Embryonic facial prominence (tissue), 1 donor: ENCODE measurements around the gene RFC4.
A peak's percentile ranks its signal among the peaks of the same experiment; 100 is the strongest.

Experiments
- DNase-seq: peaks from one replicate; pipeline ENCODE4 v3.0.0-alpha.2; 2016; ENCODE audit errors: extremely low spot score

The RFC4 gene

DNA sequence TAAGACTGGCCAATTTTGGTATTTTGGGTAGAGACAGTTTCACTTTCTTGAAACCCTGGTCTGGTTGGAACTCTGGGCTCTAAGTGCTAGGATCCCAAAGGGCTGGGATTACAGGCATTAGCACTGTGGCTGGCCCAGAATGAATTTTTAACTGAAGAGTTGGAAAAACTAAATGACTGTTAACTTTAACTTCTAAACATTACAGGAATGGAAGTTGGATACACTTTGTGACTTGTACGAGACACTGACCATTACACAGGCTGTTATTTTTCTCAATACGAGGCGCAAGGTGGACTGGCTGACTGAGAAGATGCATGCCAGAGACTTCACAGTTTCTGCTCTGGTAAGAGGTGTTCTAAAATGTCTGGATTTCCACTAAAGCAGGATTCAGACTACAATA, 19.4 kb downstream of the RFC4 start:
- DNase-seq: no peak

DNA sequence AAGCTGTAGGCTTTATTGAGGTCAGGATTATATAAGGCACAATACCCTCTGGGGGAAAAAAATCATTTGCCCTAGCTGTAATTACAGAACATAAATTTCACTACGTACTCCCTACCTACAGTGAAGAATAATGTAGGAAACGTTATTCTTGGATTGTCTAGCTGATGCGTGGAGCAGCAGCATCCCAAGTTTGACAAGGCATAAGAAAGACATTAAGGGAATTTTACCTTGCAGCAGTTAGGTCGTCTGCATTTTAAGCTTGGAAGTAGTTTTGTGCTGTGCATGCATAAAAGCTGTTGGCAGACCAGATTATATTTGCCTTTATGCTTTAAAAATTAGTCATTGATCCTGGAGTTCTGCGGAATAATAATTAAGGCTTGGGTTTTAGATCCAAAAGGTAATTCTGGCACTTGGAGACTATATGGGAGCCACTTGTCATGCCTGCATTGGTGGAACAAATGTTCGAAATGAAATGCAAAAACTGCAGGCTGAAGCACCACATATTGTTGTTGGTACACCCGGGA, 20.7 kb downstream of the RFC4 start:
- DNase-seq: no peak

DNA sequence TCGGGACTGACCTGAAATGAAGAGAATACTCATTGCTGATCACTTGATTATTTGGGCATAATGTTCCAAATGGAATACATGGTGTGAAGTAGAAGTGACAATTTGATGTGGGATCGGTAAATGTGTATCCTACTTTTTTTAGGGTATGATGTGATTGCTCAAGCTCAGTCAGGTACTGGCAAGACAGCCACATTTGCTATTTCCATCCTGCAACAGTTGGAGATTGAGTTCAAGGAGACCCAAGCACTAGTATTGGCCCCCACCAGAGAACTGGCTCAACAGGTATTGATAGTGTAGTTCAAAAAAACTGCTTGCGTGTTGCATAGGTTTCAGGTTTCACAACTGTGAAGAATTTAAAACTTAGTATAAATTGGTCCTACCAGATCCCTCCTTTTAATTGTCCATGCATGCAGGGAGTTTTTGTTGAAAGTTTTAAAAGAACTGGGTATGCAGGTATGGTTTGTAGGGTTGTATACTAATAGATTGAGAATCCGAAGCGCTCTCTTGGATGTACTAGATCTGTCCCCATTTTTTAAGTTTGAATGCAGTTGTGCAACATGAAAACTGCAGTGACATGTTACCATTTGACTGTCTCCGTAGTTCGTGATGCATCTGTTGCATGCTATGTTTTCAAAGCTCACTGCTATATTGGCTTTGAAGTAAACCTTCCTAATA, 21.3 kb downstream of the RFC4 start:
- DNase-seq: no peak

DNA sequence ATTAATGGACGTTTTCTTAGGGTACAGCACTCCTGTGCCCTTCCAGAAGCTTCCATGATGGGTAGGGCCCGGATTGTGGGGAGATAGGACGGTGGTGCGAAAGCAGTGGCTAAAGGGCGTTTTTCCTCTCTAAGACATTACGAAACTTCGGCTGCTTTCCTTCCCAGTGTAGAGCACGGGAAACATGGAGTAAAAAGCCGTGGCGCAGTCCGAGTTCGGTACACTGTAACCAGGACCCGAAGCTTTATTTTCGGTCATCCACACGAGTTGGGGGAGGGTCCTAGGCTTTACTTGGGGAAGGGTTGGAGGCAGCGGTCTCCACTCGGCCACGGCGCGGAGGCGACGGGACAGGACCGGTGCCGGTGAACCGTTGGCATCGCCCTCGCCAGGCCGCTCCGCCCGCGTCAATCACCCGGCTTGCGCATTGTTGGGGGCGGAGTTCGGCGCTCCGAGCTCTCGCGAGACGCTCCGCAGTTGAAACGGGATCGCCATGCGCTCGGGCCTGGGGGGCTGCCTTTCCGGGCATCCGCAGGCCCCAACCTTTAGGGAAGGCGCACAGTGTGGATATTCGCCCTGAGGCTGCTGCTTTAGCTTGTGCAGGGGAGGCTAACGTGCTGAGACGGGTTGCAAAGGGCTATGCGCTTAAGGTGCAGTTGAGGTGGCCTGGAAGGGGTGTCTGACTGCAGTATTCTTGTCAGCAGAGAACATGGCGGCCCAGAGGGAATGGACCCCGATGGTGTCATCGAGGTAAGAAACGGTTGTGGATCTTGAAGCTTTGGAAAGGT, 22.4 kb downstream of the RFC4 start:
- DNase-seq: peak; percentile 20

DNA sequence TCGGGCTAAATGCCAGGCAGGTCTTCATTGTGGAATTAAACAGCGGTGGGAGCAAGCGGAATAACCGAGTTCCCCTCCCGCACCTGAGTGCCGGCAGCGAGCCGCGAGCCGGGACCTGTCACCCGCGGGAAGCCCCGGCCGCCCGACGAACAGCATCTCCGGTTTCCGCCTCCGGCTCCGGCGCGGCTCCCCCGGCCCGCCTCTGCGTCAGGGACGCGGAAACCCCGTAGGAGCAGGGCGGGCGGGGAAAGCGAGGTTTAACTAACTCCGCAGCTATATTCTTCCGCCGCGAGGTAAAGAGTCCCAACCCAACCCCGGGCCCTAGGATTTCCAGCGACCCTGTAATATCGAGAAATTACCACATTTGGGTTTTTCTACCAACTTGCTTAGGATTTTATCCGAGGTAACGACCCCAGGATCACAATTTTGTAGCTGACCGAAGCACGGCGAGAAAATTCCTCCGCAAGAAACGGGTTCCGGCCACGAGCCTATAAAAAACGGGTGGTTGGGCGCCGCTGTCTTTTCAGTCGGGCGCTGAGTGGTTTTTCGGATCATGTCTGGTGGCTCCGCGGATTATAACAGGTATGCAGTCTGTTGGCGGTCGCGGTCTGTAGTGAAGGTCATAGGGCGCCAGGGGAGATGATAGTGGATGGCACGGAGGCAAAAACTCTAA, 23.1 kb downstream of the RFC4 start, which contains the start of gene EIF4A2:
Gene EIF4A2 (plus strand): TSS at position 520 of the 673 bp plus-strand sequence. CDS start 34 bp downstream, at position 554.
- DNase-seq: peak; percentile 89

DNA sequence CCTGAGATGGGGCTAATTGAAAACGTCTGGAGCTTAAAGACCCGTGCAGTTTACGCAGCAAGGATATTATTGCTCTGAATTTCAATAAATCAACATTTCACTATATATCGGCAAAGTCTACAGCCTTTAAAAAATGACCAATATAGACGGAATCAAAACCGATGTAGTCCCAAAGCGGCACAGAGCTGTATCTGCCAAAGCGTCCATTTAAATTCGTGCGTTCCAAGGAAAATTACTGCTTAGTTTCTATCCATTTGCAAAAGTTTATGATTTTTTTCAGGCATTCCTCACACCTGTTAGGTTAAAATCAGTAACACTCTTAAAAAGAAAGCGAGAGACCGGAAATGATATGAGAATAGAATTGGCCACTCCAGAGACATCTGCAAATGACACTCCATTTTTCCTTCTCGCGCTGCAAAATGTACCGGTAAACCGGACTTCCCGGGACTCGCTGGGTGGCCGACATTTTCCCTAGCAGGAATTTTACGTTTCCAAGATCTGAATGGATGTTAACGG, 23.7 kb downstream of the RFC4 start:
- no peak for DNase-seq

DNA sequence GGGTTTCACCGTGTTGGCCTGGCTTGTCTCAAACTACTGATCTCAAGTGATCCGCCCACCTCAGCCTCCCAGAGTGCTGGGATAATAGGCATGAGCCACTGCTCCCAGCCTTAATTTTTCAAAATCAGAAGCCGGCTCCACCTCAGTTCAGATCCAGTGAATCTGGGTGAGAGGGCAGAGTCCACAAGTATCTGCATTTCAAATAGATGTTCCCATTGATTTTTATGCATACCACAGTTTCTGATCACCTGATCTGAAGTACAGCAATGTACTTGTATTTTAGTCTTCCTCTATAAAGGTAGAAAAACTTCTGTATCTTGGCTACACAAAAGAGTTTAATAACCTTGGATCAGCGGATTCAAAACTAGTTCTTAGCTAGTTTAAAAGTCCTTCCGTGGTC, 27.1 kb downstream of the RFC4 start:
- DNase-seq: no peak

DNA sequence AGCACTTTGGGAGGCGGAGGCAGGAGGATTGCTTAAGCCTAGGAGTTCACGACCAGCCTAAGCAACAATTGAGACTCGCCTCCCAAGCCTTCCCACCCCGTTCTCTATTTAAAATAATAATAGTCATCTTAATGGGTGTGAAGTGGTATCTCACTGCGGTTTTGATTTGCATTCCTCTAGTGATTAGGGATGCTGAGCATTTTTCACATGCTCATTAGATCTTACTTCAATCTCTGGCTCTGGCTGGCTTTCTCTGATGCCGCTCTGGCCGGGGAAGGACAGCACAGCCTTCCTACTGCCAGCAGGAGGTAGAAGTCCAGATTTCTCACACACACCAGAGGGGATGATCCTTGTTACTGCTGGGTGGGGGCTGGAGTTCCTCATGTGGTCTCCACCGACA, 30.3 kb downstream of the RFC4 start:
- DNase-seq: no peak

DNA sequence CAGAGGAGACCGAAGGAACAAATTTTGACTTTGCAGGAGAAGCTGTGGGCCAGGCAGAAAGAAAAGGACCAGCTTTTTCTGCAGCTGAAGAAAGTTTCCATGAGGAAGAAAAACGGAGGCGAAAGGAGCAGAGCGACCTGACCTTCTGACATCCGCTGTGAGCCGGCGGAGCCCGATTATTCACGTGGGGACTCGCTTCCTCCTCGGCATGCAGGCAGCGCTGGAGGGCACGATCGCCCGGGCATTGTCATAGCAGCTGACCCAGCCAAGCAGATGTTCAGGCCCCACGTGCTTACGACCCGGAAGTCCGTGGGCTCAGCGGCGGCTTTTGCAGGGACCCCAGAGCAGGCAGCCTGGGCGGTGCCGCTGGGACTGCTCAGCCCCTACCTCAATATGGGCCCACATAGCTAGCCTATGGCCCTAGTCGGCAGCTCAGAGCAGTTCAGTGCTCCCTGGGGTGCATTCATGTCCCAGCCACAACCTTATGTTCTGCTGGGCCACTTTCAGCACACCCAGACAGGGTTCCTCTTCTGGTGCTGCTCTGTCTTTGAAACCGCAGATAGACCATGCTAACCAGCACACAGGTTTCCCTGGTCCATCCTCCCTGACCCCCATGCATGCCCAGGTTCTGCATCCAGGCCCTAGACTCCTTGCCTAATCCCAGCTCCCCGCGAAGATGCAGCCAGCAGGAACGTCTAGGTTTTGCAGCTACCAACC, 33.4 kb downstream of the RFC4 start:
- DNase-seq: no peak

DNA sequence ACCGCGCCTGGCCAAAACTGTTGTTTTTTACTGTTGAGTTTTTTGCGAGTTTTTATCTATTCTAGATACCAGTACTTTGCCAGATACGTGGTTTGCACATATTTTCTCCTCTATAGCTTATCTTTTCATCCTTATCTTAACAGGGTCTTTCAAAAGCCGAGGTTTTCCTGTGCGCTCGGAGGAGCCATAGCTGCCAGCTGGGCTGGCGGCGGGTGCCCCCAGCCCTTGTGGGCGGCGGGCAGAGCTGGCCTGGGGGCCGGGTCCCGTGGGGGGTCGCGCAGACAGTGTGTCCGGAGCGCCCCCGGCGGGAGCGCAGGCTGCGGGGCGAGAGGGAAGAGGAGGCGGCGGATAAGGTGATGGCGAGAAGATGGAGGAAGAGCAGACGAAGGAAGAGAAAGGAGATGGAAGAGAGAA, 34.0 kb downstream of the RFC4 start:
- no peak for DNase-seq

DNA sequence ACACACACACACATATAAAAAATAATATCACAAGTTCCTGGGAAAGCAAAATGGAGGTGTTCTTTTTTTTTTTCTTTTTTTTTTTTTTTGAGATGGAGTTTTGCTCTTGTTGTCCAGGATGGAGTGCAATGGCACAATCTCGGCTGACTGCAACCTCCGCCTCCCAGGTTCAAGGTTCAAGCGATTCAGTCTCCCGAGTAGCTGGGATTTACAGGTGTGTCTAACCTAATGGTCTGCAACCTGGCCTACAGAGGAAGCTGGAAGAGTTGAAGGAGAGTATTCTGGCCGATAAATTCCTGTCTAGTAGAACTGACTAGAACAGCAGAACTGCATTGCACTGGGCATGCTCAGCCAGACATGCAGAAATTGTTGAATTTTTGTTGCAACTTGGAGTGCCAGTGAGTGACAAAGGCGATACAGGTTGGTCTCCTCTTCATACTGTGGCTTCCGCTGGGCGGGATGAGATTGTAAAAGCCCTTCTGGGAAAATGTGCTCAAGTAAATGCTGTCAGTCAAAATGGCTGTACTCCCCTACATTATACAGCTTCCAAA, 45.3 kb downstream of the RFC4 start:
- no peak for DNase-seq

DNA sequence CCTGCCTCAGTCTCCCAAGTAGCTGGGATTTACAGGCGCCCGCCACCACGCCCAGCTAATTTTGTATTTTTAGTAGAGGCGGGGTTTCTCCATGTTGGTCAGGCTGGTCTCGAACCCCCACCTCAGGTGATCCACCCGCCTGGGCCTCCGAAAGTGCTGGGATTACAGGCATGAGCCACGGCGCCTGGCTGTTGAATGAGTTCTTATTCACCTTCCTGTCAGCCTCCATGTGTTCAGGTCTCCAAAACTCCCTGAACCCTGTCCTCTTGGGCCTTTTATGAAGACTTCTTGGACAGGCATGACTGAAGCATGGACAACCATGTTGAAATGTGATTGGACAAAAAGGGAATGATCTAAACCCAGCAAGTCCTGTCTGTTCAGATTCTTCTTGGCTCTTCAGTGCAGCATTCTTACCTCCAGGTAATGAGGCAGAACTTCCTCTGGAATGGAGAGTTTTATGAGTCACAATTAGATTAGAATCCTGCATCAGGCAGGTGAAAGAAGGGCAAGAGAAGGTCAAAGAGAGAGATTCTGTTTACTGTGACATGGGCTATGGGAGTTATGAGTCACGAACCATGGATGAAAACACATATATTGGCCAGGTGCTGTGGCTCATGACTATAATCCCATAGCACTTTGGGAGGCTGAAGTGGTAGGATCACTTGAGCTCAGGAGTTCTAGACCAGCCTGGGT, 46.0 kb downstream of the RFC4 start:
- DNase-seq: no peak

DNA sequence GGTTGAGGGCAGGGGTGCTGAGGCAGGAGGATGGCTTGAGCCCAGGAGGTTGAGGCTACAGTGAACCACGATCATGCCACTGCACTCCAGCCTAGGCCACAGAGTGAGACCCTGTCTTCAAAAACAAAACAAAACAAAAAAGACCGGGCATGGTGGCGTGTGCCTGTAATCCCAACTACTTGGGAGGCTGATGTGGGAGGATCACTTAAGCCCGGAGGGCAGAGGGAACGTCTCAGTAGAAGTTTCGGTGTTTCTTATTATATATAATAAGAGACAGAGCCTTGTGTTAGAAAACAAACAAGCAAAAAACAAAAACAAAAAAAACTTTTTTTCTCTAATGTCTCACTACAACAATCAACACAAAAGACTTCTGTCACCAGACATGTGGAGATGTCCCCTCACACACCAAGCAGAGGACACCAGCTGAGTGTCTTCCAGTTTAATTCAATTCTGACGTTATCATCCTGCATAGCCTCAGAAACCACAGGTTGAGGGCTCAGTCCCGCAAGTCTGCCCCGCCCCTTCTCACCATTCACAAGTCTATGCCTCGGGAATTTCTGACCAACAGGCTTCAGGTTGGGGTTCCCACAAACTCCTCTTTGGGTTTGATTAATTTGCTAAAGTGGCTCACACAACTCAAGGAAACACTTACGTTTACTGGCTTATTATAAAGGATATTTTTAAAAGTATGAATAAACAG, 46.9 kb downstream of the RFC4 start:
- DNase-seq: no peak

DNA sequence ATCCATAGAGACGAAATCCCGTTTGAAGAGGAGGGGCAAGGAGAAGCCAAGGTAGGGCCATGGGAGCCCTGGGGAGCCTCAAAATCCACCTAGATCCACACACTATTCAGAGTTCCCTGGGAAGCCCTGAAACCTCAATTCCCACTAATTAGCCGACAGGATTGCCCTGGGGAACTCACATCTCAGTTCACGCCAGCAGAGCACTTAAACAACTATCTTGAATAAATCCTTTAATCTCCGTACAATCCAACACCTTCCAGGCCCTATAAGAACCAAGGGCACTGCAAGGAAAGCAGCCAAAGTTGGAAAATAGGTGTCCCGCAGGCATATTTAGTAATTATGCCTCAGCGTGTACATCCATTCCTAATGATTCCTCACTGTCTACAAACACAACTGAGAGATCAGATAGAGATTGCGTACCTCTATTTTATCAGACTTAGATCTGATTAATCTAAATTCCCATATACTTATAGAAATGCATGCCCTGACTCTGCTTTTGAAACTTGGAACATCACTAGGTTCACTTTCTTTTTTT, 48.5 kb downstream of the RFC4 start:
- DNase-seq: no peak

DNA sequence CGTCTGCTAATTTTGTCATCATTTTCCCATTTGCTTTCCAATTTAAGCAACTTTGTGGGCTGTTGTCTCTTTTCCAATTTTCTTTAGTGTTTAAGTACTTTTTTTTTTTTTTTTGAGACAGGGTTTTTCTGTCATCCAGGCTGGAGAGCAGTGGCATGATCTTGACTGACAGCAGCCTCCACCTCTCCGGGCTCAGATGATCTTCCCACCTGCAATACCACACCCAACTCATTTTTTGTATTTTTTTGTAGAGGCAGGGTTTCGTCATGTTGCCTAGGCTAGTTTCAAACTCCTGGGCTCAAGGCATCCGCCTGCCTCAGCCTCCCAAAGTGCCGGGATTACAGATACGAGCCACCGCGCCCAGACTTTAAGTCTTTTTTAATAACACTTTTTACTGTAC, 49.1 kb downstream of the RFC4 start:
- no peak for DNase-seq

DNA sequence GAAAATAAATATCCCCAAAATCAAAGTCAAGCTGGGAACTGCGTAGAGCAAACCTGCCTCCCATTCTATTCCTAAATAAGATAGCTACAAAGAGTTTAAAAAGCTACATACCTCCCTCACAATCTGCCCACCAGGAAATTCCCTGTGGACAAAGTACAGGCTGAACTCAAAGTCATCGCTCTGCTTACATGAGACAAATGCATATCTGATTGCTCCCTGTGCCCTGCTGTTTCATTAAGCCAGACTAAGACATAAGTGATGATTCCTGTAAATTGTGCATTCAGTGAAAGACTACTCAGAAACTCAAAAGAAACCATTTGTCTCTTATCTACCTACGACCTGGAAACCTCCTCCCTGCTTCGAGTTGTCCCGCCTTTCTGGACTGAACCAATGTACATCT, 51.4 kb downstream of the RFC4 start:
- DNase-seq: no peak

DNA sequence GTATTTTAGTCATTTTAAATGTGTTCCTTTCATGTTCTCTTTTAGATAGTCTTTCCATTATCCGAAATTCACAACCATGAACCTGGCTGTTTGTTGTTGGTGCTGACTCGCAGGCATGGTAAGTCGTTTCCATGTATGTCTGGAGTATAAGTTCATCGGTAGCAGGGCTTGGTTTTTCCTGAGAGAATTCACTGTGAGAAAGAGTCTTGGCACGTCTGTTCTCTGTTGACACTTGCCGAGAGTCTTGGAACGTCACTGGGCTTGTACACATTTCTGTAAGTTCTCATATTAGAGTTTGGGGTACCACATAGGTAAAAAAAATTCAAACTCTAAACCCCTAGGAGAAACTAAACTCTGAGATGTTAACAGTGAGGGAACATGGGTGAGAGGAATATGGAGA, 52.3 kb downstream of the RFC4 start:
- DNase-seq: no peak

DNA sequence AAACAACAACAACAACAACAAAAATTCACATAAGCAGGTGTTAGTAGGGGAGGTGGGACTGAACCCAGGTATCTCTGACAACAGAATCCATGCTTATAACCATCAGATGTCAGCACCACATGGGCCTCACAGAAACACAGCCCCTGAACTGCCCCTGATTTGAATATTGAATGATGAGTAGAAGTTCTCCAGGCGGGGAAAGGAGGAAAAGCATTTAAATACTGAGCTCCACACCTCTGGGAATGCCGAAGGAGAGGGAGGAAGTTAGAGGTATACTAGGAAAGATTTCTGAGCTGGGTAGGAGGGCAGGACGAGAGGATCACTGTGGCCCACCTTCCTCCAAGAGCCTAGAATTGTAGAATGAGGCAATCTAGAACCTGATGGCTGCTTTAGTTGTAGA, 54.8 kb downstream of the RFC4 start:
- DNase-seq: no peak

DNA sequence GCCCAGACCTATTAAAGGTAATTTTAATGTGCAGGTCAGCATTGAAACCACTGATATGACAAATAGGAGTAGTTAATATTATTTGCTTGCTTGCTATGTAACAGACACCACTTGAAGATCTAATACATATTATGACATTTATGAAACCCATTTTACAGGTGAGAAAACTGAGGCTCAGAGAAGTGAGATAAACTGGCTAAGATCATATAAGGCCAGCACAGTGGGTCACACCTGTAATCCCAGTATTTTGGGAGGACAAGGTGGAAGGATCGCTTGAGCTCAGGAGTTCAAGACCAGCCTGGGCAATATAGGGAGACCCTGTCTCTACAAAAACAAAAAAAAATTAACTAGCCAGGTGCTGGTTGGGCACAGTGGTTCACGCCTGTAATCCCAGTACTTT, 56.0 kb downstream of the RFC4 start:
- DNase-seq: no peak

DNA sequence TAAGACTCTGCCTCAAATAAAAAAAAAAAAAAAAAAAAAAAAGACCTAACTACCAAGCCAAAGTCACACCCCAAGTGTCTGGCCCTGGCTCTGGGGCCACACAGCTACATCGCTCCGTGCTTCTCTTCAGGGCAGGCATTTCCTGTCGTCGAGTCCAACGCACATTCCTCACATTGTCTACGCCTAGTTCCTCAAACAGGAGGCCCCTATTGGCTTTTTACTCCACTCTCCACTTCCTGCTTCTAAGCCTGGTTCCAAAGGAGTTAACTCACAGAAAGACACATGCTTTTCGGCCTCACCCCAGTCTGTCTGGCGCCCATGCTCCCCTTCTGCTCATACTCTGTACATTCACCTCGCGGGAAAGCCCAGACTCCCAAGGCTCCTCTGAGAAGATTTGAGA, 60.3 kb downstream of the RFC4 start:
- DNase-seq: peak; percentile 67
